Measurements from ENCODE around the gene STAT5A. TPM values are rescaled to one million over a fixed set of nuclear protein-coding genes. Genes with fewer than 3 reads are reported as not detected.
A peak's percentile ranks its signal among the peaks of the same experiment; 100 is the strongest.

The STAT5A gene
- total and polyA plus RNA-seq, 9 of the 15 experiments (the other 6 are each of a cell fraction or from before 2014, with no cell fraction given), result 79.9 to 415 (median 196) TPM

GRCh38 chr17:42276359-42276608, 12.0 kb upstream of the STAT5A start, which contains the start of gene STAT5B (continued):
- no peak for TF ChIP-seq ZBTB33 (CRISPR knock-in tag; IDR thresholded peaks at IDR 0.05)
- TF ChIP-seq CTBP1 (IDR thresholded peaks at IDR 0.05; ENCODE audit: borderline replicate concordance), result peak; percentile 69; the same call in 1 of the 2 replicates
- TF ChIP-seq ETV1 (tag; conservative IDR thresholded peaks at IDR 0.05; ENCODE audit: low read depth), result no peak
- TF ChIP-seq FUS (optimal IDR thresholded peaks at IDR 0.05; ENCODE audit: low read depth, low read length), result peak; percentile 71
- TF ChIP-seq ZNF766 (CRISPR knock-in tag; conservative IDR thresholded peaks at IDR 0.05), result peak; percentile 91
- no peak for TF ChIP-seq ZNF551 (CRISPR knock-in tag; IDR thresholded peaks at IDR 0.05)
- no peak for TF ChIP-seq ZNF239 (CRISPR knock-in tag; IDR thresholded peaks at IDR 0.05)
- no peak for TF ChIP-seq RBM14 (IDR thresholded peaks at IDR 0.05; ENCODE audit: borderline replicate concordance, insufficient read depth, low read depth, low read length)
- no peak for TF ChIP-seq ZNF23 (CRISPR knock-in tag; IDR thresholded peaks at IDR 0.05)
- no peak for TF ChIP-seq ZNF384 (IDR thresholded peaks at IDR 0.05; ENCODE audit: low read depth, low read length)
- no peak for TF ChIP-seq WHSC1 (IDR thresholded peaks at IDR 0.05; ENCODE audit: low read length)
- peak; percentile 84 for TF ChIP-seq ZNF589 (CRISPR knock-in tag; IDR thresholded peaks at IDR 0.05; ENCODE audit: low read depth)
- TF ChIP-seq ZBTB12 (CRISPR knock-in tag; IDR thresholded peaks at IDR 0.05), result no peak
- peak; percentile 47; the same call in 1 of the 2 replicates for TF ChIP-seq POLR2AphosphoS5 (IDR thresholded peaks at IDR 0.05; ENCODE audit: control insufficient read depth, insufficient read depth, low read depth, low read length)
- no peak for TF ChIP-seq HBP1 (CRISPR knock-in tag; IDR thresholded peaks at IDR 0.05)
- peak; percentile 35; the same call in 1 of the 2 replicates for TF ChIP-seq VEZF1 (CRISPR knock-in tag; IDR thresholded peaks at IDR 0.05)
- TF ChIP-seq C11orf30 (IDR thresholded peaks at IDR 0.05; ENCODE audit: low read depth), result no peak
- TF ChIP-seq POLR3G (IDR thresholded peaks at IDR 0.05; ENCODE audit: extremely low read depth, insufficient read length, insufficient replicate concordance), result no peak
- TF ChIP-seq ZC3H8 (IDR thresholded peaks at IDR 0.05), result no peak
- TF ChIP-seq CCNT2 (IDR thresholded peaks at IDR 0.05; ENCODE audit: borderline replicate concordance, extremely low read depth, insufficient read length, low read depth, low read length), result peak; percentile 89
- no peak for TF ChIP-seq ZKSCAN1 (IDR thresholded peaks at IDR 0.05; ENCODE audit: low read depth, low read length)
- TF ChIP-seq E2F5 (CRISPR knock-in tag; IDR thresholded peaks at IDR 0.05), result no peak
- no peak for TF ChIP-seq BCOR (IDR thresholded peaks at IDR 0.05)
- no peak for TF ChIP-seq NCOR1 (IDR thresholded peaks at IDR 0.05)
- TF ChIP-seq ZNF444 (CRISPR knock-in tag; IDR thresholded peaks at IDR 0.05), result no peak

All from K562 (cell line).